NCI-H128 (cell line): ENCODE data around the gene RAB5A.
"Not testable (repeated sequence)": the region's sequence is repeated elsewhere in the genome, so short reads cannot be mapped to it uniquely, and the experiment has no call there.

ENCODE experiments used
- DNase-seq: peaks from one replicate; lab custom pipeline; 2025; ENCODE audit not compliant: unreplicated experiment; lab: John Stamatoyannopoulos, UW

Gene RAB5A

DNA sequence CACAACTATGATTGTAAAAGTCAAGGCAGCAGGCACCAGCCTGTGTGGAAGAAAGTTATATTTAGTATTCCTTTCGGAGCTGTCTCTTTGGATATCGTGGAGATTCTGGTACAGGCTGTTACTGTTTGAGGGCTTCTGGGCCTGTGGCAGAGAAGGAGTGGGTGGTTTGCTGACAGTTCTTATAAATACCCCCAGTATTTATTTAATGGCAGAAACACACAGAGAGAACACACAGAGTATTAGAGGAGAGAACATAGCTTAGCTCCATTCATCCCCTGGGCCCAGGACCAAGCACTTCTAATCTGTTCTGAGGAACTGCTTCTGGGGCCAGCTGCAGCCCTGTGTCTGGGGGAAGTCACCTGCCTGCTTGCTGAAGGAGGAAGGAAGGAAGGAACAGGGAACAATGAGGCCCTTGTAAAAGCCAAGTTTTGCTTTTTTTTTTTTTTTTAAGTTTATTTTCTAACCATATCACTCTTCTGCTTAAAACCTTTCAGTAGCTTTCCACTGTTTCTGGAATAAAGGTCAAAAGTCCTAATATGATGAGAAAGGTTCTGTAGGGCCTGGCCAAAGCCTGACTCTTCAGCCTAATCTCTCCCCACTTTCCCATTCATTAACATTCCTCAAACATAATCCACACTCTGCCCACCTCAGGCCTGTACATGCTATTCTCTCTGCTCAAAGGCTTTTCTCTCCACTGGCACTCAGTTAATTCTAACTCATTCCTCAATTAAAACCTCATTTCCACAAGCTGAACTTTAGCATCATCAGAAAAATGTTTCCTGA lies 76.9 kb downstream of the RAB5A start:
- DNase-seq: no peak

DNA sequence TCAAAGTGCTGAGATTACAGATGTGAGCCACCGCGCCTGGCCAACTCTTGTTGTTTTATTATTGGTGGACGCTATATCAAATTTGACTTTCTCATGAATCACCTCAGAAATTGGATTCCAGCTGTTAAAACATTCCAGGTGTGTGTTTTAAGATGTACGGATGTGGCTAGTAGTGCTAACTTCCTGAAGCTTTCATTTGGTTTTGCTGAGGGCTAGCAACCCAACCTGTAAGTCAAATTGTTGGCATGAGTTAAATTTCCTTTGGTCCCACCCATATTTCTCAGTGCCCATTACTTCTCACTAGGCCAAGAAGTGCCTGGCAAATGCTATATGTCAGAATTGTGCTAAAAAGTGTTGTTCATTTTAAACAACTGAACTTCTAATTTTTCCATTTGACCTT lies 80.2 kb downstream of the RAB5A start:
- no peak for DNase-seq

DNA sequence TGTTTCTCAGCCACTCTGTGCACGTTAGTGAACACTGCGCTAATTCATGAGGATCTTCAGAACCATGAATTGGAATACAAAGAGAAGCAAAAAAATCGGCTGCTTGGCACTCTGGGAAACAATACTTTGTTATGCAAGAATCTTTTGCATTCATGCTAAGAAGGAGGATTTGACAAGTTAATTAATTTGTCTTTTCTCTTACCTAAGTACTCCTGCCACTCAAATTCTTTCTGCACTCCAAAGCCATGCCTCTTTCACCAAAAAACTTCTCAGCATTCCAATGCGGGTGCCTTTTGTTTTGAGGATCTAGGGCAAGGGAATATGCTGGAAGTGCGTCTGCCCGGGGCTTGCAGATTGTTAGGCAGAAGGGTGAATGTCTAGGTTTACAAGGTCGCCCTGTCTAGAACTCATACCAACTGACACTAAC lies 82.0 kb downstream of the RAB5A start:
- DNase-seq: no peak

DNA sequence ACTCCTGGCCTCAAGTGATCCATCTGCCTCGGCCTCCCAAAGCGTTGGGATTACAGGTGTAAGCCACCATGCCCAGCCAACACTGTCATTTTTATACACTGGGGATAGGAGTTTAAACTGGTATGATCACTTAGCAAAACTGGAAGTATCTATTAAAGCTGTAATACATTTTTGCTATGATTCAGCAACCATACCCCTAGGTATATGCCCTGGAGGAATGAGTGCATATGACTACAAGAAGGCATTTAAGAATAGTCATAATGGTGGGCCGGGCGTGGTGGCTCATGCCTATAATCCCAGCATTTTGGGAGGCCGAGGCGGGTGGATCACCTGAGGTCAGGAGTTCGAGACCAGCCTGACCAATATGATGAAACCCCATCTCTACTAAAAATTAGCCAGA lies 85.0 kb downstream of the RAB5A start:
- DNase-seq: not testable (repeated sequence)
